Stimulated activated CD4-positive, alpha-beta T cell treated with anti-CD3 and anti-CD28 coated beads, TNF-alpha, amount 100 ng/mL, for 4 hours (primary cell): ENCODE measurements around the gene POLR3K.

ENCODE experiments used
- DNase-seq, 3 experiments: peaks; one replicate each; pipeline ENCODE4 v3.0.0-alpha.2; 2020; ENCODE audit warnings: low read depth in 3 of 3

The POLR3K gene

GRCh38 chr16:53346-54236, at the start of gene POLR3K, which contains the start of gene SNRNP25:
Gene POLR3K, minus strand, starts transcription at chr16:53608. Its CDS starts 22 bp downstream, at chr16:53586.
Gene SNRNP25, plus strand, starts transcription at chr16:53828. Its CDS starts 189 bp downstream, at chr16:54017.
- DNase-seq, result peak; percentile 95 to 97 (median 96)

GRCh38 chr16:102060-102855, 48.9 kb upstream of the POLR3K start:
- DNase-seq, result no peak

- no peak for DNase-seq
Observed at GRCh38 chr16:101586-101985, 48.2 kb upstream of the POLR3K start.

GRCh38 chr16:100989-101388, 47.6 kb upstream of the POLR3K start:
- DNase-seq, result no peak

- DNase-seq, result no peak
Observed at GRCh38 chr16:97822-98221, 44.4 kb upstream of the POLR3K start.

GRCh38 chr16:96935-97381, 43.5 kb upstream of the POLR3K start:
- peak; percentile 72 to 82 (median 77) for DNase-seq

- no peak for DNase-seq
Observed at GRCh38 chr16:94918-95265, 41.5 kb upstream of the POLR3K start.

- no peak for DNase-seq
Observed at GRCh38 chr16:92431-93339, 39.3 kb upstream of the POLR3K start.

- DNase-seq, result no peak
Observed at GRCh38 chr16:91484-91883, 38.1 kb upstream of the POLR3K start.

GRCh38 chr16:89391-90302, 36.2 kb upstream of the POLR3K start:
- no peak for DNase-seq

GRCh38 chr16:88613-89012, 35.2 kb upstream of the POLR3K start:
- no peak for DNase-seq

GRCh38 chr16:86483-86952, 33.1 kb upstream of the POLR3K start:
- no peak for DNase-seq

GRCh38 chr16:85865-86264, 32.5 kb upstream of the POLR3K start:
- DNase-seq, result no peak

GRCh38 chr16:85407-85782, 32.0 kb upstream of the POLR3K start:
- DNase-seq, result no peak

- DNase-seq, result peak in 2 of 3 experiments; percentile 29 to 35
Observed at GRCh38 chr16:84718-85406, 31.5 kb upstream of the POLR3K start.

- DNase-seq, result no peak
Observed at GRCh38 chr16:83781-84615, 30.6 kb upstream of the POLR3K start.

GRCh38 chr16:83060-83603, 29.7 kb upstream of the POLR3K start:
- DNase-seq, result no peak
